Right lobe of liver (tissue), 4 donors: ENCODE data around the gene ENGASE.

Experiments used
- POLR2A ChIP-seq: fragments of 450-650 bp; IDR thresholded peaks from one replicate; pipeline ENCODE4 v1.6.1; 2017; ENCODE audit warnings: antibody characterized with exemption, mild to moderate bottlenecking
- TF ChIP-seq, protein P1 (sequence below), 4 donors: fragments of 200-600 bp in 3 of 4; fragments of 450-650 bp in 1 of 4; IDR thresholded peaks; one replicate each; pipeline versions ENCODE4 v1.5.1 to v1.8.0; 2016 to 2022; ENCODE audit warnings: antibody characterized with exemption in 4 of 4, mild to moderate bottlenecking in 2 of 4
- donor health status: DM: no; HTN: no; CAD: no.
- donor health status: DM: no; HTN: no; CAD: no.
- donor health status: DM: no; HTN: yes; CAD: no.

- TF ChIP-seq POLR2A = no peak
- TF ChIP-seq, protein P1, sequence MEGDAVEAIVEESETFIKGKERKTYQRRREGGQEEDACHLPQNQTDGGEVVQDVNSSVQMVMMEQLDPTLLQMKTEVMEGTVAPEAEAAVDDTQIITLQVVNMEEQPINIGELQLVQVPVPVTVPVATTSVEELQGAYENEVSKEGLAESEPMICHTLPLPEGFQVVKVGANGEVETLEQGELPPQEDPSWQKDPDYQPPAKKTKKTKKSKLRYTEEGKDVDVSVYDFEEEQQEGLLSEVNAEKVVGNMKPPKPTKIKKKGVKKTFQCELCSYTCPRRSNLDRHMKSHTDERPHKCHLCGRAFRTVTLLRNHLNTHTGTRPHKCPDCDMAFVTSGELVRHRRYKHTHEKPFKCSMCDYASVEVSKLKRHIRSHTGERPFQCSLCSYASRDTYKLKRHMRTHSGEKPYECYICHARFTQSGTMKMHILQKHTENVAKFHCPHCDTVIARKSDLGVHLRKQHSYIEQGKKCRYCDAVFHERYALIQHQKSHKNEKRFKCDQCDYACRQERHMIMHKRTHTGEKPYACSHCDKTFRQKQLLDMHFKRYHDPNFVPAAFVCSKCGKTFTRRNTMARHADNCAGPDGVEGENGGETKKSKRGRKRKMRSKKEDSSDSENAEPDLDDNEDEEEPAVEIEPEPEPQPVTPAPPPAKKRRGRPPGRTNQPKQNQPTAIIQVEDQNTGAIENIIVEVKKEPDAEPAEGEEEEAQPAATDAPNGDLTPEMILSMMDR (IDR thresholded peaks at IDR 0.05) = no peak
Measured at GRCh38 chr17:79100405-79100804, 25.8 kb downstream of the ENGASE start.
